Cardiac muscle cell (in vitro differentiated cells and primary cell): ENCODE data around the gene NPAS3. TPM values are rescaled to one million over a fixed set of nuclear protein-coding genes. Genes with fewer than 3 reads are reported as not detected.

Experiments
- DNase-seq, 2 donors: peaks; one replicate each; pipeline versions ENCODE4 v3.0.0 to v3.0.0-alpha.2; 2010 to 2017; ENCODE audit warnings: low read depth in 1 of 2, low spot score in 1 of 2
- H3K27ac ChIP-seq: fragments of 200-600 bp; sonication (generic); 2 replicates; pipeline ENCODE4 v1.5.1; 2016
- H3K27me3 ChIP-seq: fragments of 200-600 bp; sonication (generic); 2 replicates; pipeline ENCODE4 v1.6.0; 2016; ENCODE audit warnings: control low read depth
- H3K36me3 ChIP-seq: fragments of 200-600 bp; sonication (generic); 2 replicates; pipeline ENCODE4 v1.5.1; 2016; ENCODE audit warnings: control low read depth
- H3K4me1 ChIP-seq: fragments of 200-600 bp; sonication (generic); 2 replicates; pipeline ENCODE4 v1.8.1; 2017; ENCODE audit warnings: low read depth, mild to moderate bottlenecking, mixed run types
- H3K4me3 ChIP-seq: fragments of 200-600 bp; sonication (generic); 2 replicates; pipeline ENCODE4 v1.5.1; 2016; ENCODE audit warnings: mild to moderate bottlenecking
- H3K9me3 ChIP-seq: fragments of 200-600 bp; sonication (generic); 2 replicates; pipeline ENCODE4 v1.5.1; 2017; ENCODE audit warnings: low read depth, mild to moderate bottlenecking, control low read depth
- polyA plus RNA-seq: library from polyadenylated mRNA; unstranded; fragments of >200 nt; fragmentation: Nextera tagmentation; extraction: Ambion mirVana; gene quantifications from 2 replicates; pipeline ENCODE4 v1.2.1, GENCODE V29; 2016
- total RNA-seq: library from RNA; depleted of rRNA; stranded (reverse); fragments of >200 nt; gene quantifications from 2 replicates; pipeline ENCODE4 v1.2.3, GENCODE V29; 2016
- TF ChIP-seq, protein P1 (sequence below): IDR thresholded peaks from 2 replicates; pipeline ENCODE4 v1.5.1; 2012; ENCODE audit warnings: low read depth, mild to moderate bottlenecking, low read length

Gene NPAS3
- total and polyA plus RNA-seq, 2 experiments from 2014 or later, result 0.18 TPM

DNA sequence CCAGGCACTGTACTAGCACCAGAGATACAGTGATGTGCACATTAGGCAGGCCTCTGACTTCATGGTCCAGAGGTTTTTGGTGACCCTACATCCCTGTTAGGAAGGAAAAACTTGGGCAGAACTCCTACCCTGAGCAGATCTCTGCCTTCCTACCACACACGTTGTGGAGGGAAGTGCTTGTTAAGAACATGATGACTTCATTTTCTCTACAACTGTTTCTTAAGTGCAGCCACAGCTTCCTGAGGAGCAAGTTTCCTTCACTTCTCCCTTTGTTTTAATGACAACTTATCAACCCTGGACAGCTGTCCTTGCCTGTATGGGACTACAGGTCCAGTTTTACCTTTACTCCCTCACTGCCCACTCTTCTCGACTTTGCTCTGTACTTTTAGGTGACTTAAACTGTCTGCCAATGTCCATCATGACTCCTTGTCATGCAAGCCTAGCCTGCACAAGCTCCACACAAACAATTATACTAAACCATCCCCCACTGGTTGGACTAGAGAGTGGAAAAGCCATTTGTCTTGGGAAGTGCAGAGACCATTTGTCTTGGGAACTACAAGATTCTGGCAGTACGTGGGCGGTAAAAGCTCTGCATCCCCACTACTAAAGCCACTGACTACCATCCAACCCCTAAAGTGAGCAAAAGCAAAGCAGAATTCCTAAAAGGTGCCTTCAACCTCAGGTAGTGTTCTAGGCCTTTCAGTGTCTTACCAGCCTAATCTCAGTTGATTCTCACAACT is 652.4 kb downstream of the NPAS3 start:
- Histone ChIP-seq H3K27me3 (no peaks in the 10 kb centered on the region), H3K36me3 (no peaks in the 10 kb centered on the region), H3K4me3 (no peak overlapping the region), H3K4me1 (no peaks in the 10 kb centered on the region), H3K9me3 (no peaks in the 10 kb centered on the region), H3K27ac (no peak overlapping the region)
- DNase-seq, result no peak
- TF ChIP-seq, protein P1, sequence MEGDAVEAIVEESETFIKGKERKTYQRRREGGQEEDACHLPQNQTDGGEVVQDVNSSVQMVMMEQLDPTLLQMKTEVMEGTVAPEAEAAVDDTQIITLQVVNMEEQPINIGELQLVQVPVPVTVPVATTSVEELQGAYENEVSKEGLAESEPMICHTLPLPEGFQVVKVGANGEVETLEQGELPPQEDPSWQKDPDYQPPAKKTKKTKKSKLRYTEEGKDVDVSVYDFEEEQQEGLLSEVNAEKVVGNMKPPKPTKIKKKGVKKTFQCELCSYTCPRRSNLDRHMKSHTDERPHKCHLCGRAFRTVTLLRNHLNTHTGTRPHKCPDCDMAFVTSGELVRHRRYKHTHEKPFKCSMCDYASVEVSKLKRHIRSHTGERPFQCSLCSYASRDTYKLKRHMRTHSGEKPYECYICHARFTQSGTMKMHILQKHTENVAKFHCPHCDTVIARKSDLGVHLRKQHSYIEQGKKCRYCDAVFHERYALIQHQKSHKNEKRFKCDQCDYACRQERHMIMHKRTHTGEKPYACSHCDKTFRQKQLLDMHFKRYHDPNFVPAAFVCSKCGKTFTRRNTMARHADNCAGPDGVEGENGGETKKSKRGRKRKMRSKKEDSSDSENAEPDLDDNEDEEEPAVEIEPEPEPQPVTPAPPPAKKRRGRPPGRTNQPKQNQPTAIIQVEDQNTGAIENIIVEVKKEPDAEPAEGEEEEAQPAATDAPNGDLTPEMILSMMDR, result no peak

DNA sequence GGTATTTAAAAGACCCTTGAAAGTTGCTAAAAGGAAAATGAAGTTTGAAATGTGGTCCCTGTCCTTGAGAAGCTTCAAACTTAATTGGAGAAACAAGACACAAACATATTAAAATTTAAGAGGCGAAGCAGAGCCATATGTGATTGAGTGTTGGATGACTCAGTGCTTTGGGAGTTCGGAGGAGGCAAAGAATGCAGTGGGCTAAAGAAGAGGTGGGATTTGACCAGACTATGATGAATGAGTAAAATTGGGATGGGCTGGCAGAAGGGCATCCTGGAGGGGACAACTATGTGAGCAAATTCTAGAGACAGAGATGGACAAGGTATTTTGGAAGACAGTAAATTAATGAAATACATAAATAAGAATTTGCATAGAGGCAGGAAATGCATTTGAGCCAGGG is 653.6 kb downstream of the NPAS3 start:
- Histone ChIP-seq H3K9me3 (no peaks in the 10 kb centered on the region), H3K27me3 (no peaks in the 10 kb centered on the region), H3K27ac (no peak overlapping the region), H3K4me1 (no peaks in the 10 kb centered on the region), H3K4me3 (no peak overlapping the region), H3K36me3 (no peaks in the 10 kb centered on the region)
- TF ChIP-seq, protein P1, result no peak
- DNase-seq, result no peak

DNA sequence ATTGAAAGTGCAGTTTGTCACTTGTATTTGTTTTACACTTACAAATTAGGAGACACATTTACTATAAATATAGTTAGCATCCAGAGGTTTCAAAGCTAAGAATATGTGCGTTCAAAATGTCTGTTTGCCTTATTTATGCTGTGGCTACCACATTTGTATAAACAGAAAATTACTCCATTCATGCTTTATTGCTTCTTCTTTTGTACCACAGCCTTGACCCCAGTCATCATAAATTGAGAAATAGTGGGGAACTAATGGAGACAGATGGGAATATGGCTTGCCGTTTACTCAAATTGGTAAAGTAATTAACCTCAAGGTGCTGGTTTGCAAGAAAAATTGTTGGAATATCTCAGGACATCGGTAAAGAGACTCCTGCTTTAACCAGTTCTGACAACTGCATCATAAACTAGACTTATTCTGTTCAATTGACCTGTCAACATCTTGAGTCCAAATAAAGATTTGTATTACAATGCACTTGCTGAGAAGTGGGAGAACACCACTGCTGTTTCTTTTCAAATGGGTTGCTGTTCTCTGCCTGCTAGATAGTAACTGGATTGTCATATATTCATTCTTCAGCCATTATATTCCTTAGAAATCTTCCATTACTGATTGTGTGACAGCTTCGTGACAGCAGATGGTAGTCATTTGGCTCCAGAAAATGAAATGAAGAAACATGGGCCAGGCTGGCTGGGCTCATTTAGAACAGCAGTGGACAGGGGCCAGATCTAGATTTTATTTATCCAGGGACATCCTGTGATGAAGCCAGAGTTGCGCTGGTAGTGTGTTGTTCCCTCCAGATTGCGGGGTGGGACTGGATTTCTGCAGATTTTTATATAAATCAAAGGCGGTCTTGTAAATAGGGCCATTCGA is 657.8 kb downstream of the NPAS3 start:
- DNase-seq, result no peak
- TF ChIP-seq, protein P1, result no peak
- no peak overlapping the region for H3K27ac ChIP-seq
- no peaks in the 10 kb centered on the region for H3K9me3 ChIP-seq
- H3K36me3 ChIP-seq, result no peaks in the 10 kb centered on the region
- no peaks in the 10 kb centered on the region for H3K27me3 ChIP-seq
- H3K4me3 ChIP-seq, result no peak overlapping the region
- no peaks in the 10 kb centered on the region for H3K4me1 ChIP-seq

DNA sequence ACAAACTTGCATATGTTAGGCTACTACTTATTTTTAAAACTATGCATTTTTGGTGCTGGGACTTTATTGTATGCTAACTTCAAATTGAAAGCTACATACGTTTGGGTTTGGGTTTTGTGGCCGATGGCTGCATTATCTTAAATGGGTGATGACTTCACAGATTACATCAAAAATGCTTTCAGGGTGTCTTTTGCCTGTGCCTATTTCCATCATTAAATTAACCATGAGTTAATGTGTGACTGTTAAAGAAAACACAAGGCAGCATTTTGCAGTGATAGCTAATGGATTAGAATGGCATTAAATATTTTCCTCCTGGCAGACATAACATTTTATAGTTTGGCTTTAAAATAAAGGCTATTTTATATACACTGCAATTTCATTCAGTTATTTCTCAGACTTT is 659.9 kb downstream of the NPAS3 start:
- H3K9me3 ChIP-seq, result no peaks in the 10 kb centered on the region
- H3K27me3 ChIP-seq, result no peaks in the 10 kb centered on the region
- H3K4me3 ChIP-seq, result no peak overlapping the region
- TF ChIP-seq, protein P1, result no peak
- H3K36me3 ChIP-seq, result no peaks in the 10 kb centered on the region
- DNase-seq, result no peak
- no peak overlapping the region for H3K27ac ChIP-seq
- H3K4me1 ChIP-seq, result no peaks in the 10 kb centered on the region

DNA sequence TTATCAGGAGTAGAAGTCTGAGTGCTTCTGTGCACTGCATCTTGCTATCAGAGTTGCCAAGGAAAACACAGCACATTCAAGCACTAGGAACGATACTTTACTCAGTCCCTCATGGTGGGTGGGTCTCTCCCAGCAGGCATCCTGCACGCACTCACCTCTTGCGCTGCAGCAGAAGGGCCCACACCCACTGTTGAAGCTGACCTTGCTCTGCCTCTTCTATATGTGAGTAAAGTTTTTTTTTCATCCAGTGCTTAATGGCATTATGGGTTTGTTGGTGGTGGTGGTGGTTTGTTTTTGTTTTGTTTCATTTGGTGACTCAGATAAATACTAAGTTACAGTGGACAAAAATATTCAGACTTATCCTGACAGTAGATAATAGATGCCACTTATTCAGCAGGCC is 663.7 kb downstream of the NPAS3 start:
- Histone ChIP-seq H3K27ac (no peak overlapping the region), H3K4me3 (no peak overlapping the region), H3K4me1 (no peaks in the 10 kb centered on the region), H3K9me3 (no peaks in the 10 kb centered on the region), H3K36me3 (no peaks in the 10 kb centered on the region), H3K27me3 (no peaks in the 10 kb centered on the region)
- TF ChIP-seq, protein P1, result no peak
- DNase-seq, result peak in 1 of 2 donors; percentile 22
